AG04450 (cell line): Measurements from ENCODE around the gene TOLLIP. TPM values are rescaled to one million over a fixed set of nuclear protein-coding genes. Genes with fewer than 3 reads are reported as not detected.
"Not testable (repeated sequence)": the region's sequence is repeated elsewhere in the genome, so short reads cannot be mapped to it uniquely, and the experiment has no call there.

ENCODE experiments used
- CTCF ChIA-PET: fragments of 300-600, 350-600 bp; formaldehyde crosslinking; extraction: SDS; loops from one replicate; lab custom pipeline; 2022; ENCODE audit warnings: antibody characterized with exemption, inconsistent platforms; lab: Charles Lee
- POLR2A ChIA-PET: fragments of 350-600 bp; formaldehyde crosslinking; extraction: SDS; loops from one replicate; lab custom pipeline; 2021; ENCODE audit warnings: antibody characterized with exemption, inconsistent platforms; lab: Yijun Ruan, JAX
- DNase-seq: peaks from one replicate; pipeline ENCODE4 v3.0.0-alpha.2; 2011; ENCODE audit warnings: low read depth, low spot score
- H3K27ac ChIP-seq: one replicate; pipeline ENCODE4 v1.5.1; 2012; ENCODE audit warnings: low read depth, low read length, control low read depth
- H3K27me3 ChIP-seq: one replicate; pipeline ENCODE4 v1.6.0; 2012; ENCODE audit warnings: low read length; ENCODE audit not compliant: control insufficient read depth, insufficient read depth
- H3K4me3 ChIP-seq: 2 replicates; pipeline ENCODE4 v1.5.1; 2011; ENCODE audit warnings: mild to moderate bottlenecking, low read depth, low read length, control low read depth
- H3K9me3 ChIP-seq: 2 replicates; pipeline ENCODE4 v1.5.1; 2012; ENCODE audit warnings: low read length; ENCODE audit not compliant: control insufficient read depth, insufficient read depth
- CTCF ChIP-seq: IDR thresholded peaks from 2 replicates; pipeline ENCODE4 v1.5.1; 2011; ENCODE audit warnings: low read depth, low read length, control low read depth, inconsistent platforms
- polyA minus RNA-seq: library from RNA; depleted of rRNA, polyadenylated mRNA; stranded (reverse); fragments of >200 nt; gene quantifications from 2 replicates; pipeline ENCODE4 v1.2.3, GENCODE V29; 2011; rRNA and poly(A)+ RNA removed
- polyA plus RNA-seq: library from polyadenylated mRNA; depleted of rRNA; stranded (reverse); fragments of >200 nt; gene quantifications from 2 replicates; pipeline ENCODE4 v1.2.3, GENCODE V29; 2011; rRNA removed

Gene TOLLIP
- polyA plus RNA-seq (24.3 and 27.2 TPM in 2 replicates), polyA minus RNA-seq (29.0 and 34.9 TPM in 2 replicates)

- DNase-seq = peak; percentile 75
- POLR2A ChIA-PET = interaction anchor here (0.7 to 1.4 kb wide), 6 partner anchors 11 to 153 kb away, joined by 3 to 6 read pairs (median 3); partner anchors contain the start of gene BRSK2
- peak; percentile 35 for TF ChIP-seq CTCF
- H3K4me3 ChIP-seq = peak within 1 kb of the TSS; percentile 72
- CTCF ChIA-PET = no interaction called here
- peaks cover 16% of the 10 kb centered on the region for H3K9me3 ChIP-seq
- no peaks in the 10 kb centered on the region for H3K27me3 ChIP-seq
- H3K27ac ChIP-seq = peak within 1 kb of the TSS; percentile 68
Observed at GRCh38 chr11:1309498-1310317, at the start of gene TOLLIP. TOLLIP (minus strand) TSS chr11:1309632; CDS start chr11:1309498, 134 bp downstream.

GRCh38 chr11:1358931-1359330 lies 49.5 kb upstream of the TOLLIP start:
- DNase-seq, H3K4me3 ChIP-seq, H3K27me3 ChIP-seq, CTCF ChIA-PET, H3K27ac ChIP-seq, H3K9me3 ChIP-seq: not testable (repeated sequence)
- POLR2A ChIA-PET = interaction anchor here (1.0 kb wide), 1 partner anchor 20 kb away, joined by 3 read pairs; no protein-coding TSS in a partner anchor

GRCh38 chr11:1358286-1358685 lies 48.9 kb upstream of the TOLLIP start:
- TF ChIP-seq CTCF = no peak

GRCh38 chr11:1356478-1356960 lies 47.1 kb upstream of the TOLLIP start:
- no peak overlapping the region for H3K4me3 ChIP-seq
- no peaks in the 10 kb centered on the region; the same call in 1 of the 2 replicates for H3K9me3 ChIP-seq
- CTCF ChIA-PET = no interaction called here
- POLR2A ChIA-PET = no interaction called here
- DNase-seq = no peak
- no peak for TF ChIP-seq CTCF
- H3K27ac ChIP-seq = no peak overlapping the region
- H3K27me3 ChIP-seq = peaks cover 5% of the 10 kb centered on the region

More at GRCh38 chr11:1358286-1358685, 48.9 kb upstream of the TOLLIP start:
- H3K9me3 ChIP-seq = no peaks in the 10 kb centered on the region; the same call in 1 of the 2 replicates
- H3K4me3 ChIP-seq = no peak overlapping the region
- POLR2A ChIA-PET = interaction anchor here (0.7 to 1.0 kb wide), 2 partner anchors 19 to 82 kb away, joined by 3 to 4 read pairs; no protein-coding TSS in a partner anchor
- no peak for DNase-seq
- H3K27me3 ChIP-seq = peaks cover 5% of the 10 kb centered on the region
- H3K27ac ChIP-seq = no peak overlapping the region
- CTCF ChIA-PET = no interaction called here

GRCh38 chr11:1356007-1356435 lies 46.6 kb upstream of the TOLLIP start:
- CTCF ChIA-PET = no interaction called here
- POLR2A ChIA-PET = no interaction called here

More at GRCh38 chr11:1356007-1356435, 46.6 kb upstream of the TOLLIP start:
- DNase-seq = no peak
- no peak for TF ChIP-seq CTCF
- no peak overlapping the region for H3K27ac ChIP-seq
- no peaks in the 10 kb centered on the region; the same call in 1 of the 2 replicates for H3K9me3 ChIP-seq
- H3K4me3 ChIP-seq = no peak overlapping the region
- H3K27me3 ChIP-seq = peaks cover 5% of the 10 kb centered on the region
